Vagina (tissue), 2 donors: ENCODE results near the gene CTNNAL1. TPM values are rescaled to one million over a fixed set of nuclear protein-coding genes. Genes with fewer than 3 reads are reported as not detected.

Experiments
- DNase-seq, 2 donors: peaks; one replicate each; pipeline ENCODE4 v3.0.0-alpha.2; 2017; ENCODE audit errors: extremely low spot score in 2 of 2
- H3K27ac ChIP-seq: fragments of 200-600 bp; sonication (generic); one replicate; pipeline ENCODE4 v1.5.1; 2019
- H3K27me3 ChIP-seq: fragments of 200-600 bp; sonication (generic); one replicate; pipeline ENCODE4 v1.5.1; 2019
- H3K36me3 ChIP-seq, 2 donors: fragments of 200-600 bp; sonication (generic); one replicate each; pipeline ENCODE4 v1.5.1; 2017 to 2019
- H3K4me1 ChIP-seq: fragments of 200-600 bp; sonication (generic); one replicate; pipeline ENCODE4 v1.5.1; 2019
- H3K4me3 ChIP-seq, 2 donors: fragments of 200-600 bp; sonication (generic); 1 replicate in 1 of 2; 2 replicates in 1 of 2; pipeline ENCODE4 v1.5.1; 2016 to 2019
- H3K9me3 ChIP-seq: fragments of 200-600 bp; sonication (generic); one replicate; pipeline ENCODE4 v1.5.1; 2019
- POLR2A ChIP-seq, 2 donors: fragments of 450-650 bp; IDR thresholded peaks; one replicate each; pipeline ENCODE4 v1.6.1; 2017; ENCODE audit warnings: antibody characterized with exemption in 2 of 2, mild to moderate bottlenecking in 2 of 2, moderate library complexity in 2 of 2
- POLR2AphosphoS5 ChIP-seq, 2 donors: sonication (generic); formaldehyde crosslinking; IDR thresholded peaks; one replicate each; pipeline ENCODE4 v1.9.0; 2017; ENCODE audit warnings: antibody characterized with exemption in 2 of 2, mild to moderate bottlenecking in 2 of 2, low read depth in 1 of 2; ENCODE audit not compliant: insufficient read depth in 1 of 2
- intact Hi-C: fragments of 100-400 bp; cut with DNase I; formaldehyde crosslinking; loops from one replicate; pipeline ENCODE4 v1.15.1; 2023
- total RNA-seq: library from RNA; depleted of rRNA; stranded (reverse); fragments of >200 nt; gene quantifications from one replicate; pipeline ENCODE4 v1.2.3, GENCODE V29; 2016
- TF ChIP-seq, protein P1 (sequence below), 3 experiments: fragments of 450-650 bp in 2 of 3; fragments of 200-600 bp in 1 of 3; sonication (generic) in 1 of 3; IDR thresholded peaks; one replicate each; pipeline ENCODE4 v1.5.1; 2017 to 2019; ENCODE audit warnings: antibody characterized with exemption in 3 of 3, mild to moderate bottlenecking in 2 of 3, moderate library complexity in 2 of 3

The CTNNAL1 gene
- total RNA-seq, 1 donor from 2014 or later, result 18.2 TPM

GRCh38 chr9:109019420-109019819 is 6.1 kb upstream of the CTNNAL1 start:
- intact Hi-C loops, result no loop called here
- no peak for TF ChIP-seq POLR2AphosphoS5 (IDR thresholded peaks at IDR 0.05; ENCODE audit: insufficient read depth in 1 of 2, low read depth in 1 of 2)
- TF ChIP-seq POLR2A (IDR thresholded peaks at IDR 0.05), result no peak
- TF ChIP-seq, protein P1, sequence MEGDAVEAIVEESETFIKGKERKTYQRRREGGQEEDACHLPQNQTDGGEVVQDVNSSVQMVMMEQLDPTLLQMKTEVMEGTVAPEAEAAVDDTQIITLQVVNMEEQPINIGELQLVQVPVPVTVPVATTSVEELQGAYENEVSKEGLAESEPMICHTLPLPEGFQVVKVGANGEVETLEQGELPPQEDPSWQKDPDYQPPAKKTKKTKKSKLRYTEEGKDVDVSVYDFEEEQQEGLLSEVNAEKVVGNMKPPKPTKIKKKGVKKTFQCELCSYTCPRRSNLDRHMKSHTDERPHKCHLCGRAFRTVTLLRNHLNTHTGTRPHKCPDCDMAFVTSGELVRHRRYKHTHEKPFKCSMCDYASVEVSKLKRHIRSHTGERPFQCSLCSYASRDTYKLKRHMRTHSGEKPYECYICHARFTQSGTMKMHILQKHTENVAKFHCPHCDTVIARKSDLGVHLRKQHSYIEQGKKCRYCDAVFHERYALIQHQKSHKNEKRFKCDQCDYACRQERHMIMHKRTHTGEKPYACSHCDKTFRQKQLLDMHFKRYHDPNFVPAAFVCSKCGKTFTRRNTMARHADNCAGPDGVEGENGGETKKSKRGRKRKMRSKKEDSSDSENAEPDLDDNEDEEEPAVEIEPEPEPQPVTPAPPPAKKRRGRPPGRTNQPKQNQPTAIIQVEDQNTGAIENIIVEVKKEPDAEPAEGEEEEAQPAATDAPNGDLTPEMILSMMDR (IDR thresholded peaks at IDR 0.05), result no peak
- Histone ChIP-seq H3K4me1 (no peaks in the 10 kb centered on the region), H3K27me3 (no peaks in the 10 kb centered on the region), H3K36me3 (no peaks in the 10 kb centered on the region), H3K9me3 (no peaks in the 10 kb centered on the region), H3K4me3 (no peak overlapping the region), H3K27ac (no peak overlapping the region)
- DNase-seq, result no peak

- TF ChIP-seq POLR2AphosphoS5 (IDR thresholded peaks at IDR 0.05; ENCODE audit: insufficient read depth in 1 of 2, low read depth in 1 of 2), result no peak
- TF ChIP-seq, protein P1 (IDR thresholded peaks at IDR 0.05), result no peak
- no peak for TF ChIP-seq POLR2A (IDR thresholded peaks at IDR 0.05)
- Histone ChIP-seq H3K4me3 (no peak overlapping the region), H3K27ac (no peak overlapping the region), H3K36me3 (no peaks in the 10 kb centered on the region), H3K9me3 (no peaks in the 10 kb centered on the region), H3K4me1 (peaks cover 2% of the 10 kb centered on the region), H3K27me3 (no peaks in the 10 kb centered on the region)
- no peak for DNase-seq
- intact Hi-C loops, result no loop called here
Observed at GRCh38 chr9:109017493-109017892, 4.2 kb upstream of the CTNNAL1 start.

GRCh38 chr9:109017061-109017460 is 3.8 kb upstream of the CTNNAL1 start:
- intact Hi-C loops, result no loop called here

GRCh38 chr9:109016132-109016531 is 2.8 kb upstream of the CTNNAL1 start:
- peaks cover 15% of the 10 kb centered on the region for H3K4me1 ChIP-seq
- TF ChIP-seq, protein P1 (IDR thresholded peaks at IDR 0.05), result no peak
- TF ChIP-seq POLR2AphosphoS5 (IDR thresholded peaks at IDR 0.05; ENCODE audit: insufficient read depth in 1 of 2, low read depth in 1 of 2), result no peak
- no peak for TF ChIP-seq POLR2A (IDR thresholded peaks at IDR 0.05)
- intact Hi-C loops, result no loop called here
- no peak for DNase-seq
- H3K27ac ChIP-seq, result no peak overlapping the region
- H3K4me3 ChIP-seq, result no peak overlapping the region
- H3K36me3 ChIP-seq, result no peaks in the 10 kb centered on the region
- H3K9me3 ChIP-seq, result no peaks in the 10 kb centered on the region
- no peaks in the 10 kb centered on the region for H3K27me3 ChIP-seq

More at GRCh38 chr9:109017061-109017460, 3.8 kb upstream of the CTNNAL1 start:
- TF ChIP-seq POLR2AphosphoS5 (IDR thresholded peaks at IDR 0.05; ENCODE audit: insufficient read depth in 1 of 2, low read depth in 1 of 2) (no peak), POLR2A (IDR thresholded peaks at IDR 0.05) (no peak)
- TF ChIP-seq, protein P1 (IDR thresholded peaks at IDR 0.05), result no peak
- Histone ChIP-seq H3K4me1 (peaks cover 6% of the 10 kb centered on the region), H3K36me3 (no peaks in the 10 kb centered on the region), H3K27me3 (no peaks in the 10 kb centered on the region), H3K4me3 (no peak overlapping the region), H3K27ac (no peak overlapping the region), H3K9me3 (no peaks in the 10 kb centered on the region)
- no peak for DNase-seq

DNA sequence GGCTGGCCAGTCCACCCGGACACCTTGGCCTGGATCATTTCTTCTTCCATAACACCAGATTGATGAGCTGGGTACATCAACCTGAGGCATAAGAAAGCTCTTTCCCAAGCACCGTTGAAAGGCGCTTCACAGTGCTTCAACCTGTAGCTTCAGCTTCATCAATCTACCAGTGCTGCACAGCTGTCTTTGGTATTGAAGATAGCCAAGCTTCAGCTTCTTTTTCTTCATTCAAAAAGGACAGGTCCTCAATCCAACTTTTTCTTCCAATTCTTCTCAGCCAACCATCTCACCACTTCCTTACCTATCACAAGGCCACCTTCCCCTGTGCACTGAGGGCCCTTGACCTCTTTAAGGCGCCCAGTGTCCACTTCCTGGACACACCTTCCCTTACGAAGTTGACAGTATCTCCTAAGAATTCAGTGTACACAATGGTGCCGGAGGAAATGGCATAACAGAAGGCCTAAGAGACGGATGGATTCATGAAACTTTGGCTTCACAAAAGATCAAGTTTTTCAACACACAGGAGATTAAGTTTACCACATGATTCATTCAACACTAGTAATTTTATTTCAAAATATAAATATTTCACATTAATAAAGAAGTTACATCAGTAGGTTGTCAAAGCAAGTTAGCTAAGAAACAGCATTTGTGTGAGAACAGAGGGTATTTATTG is 1.4 kb upstream of the CTNNAL1 start:
- peaks cover 26% of the 10 kb centered on the region for H3K4me1 ChIP-seq
- H3K4me3 ChIP-seq, result no peak overlapping the region
- H3K9me3 ChIP-seq, result no peaks in the 10 kb centered on the region
- no peak for DNase-seq
- H3K27me3 ChIP-seq, result no peaks in the 10 kb centered on the region
- intact Hi-C loops, result no loop called here
- TF ChIP-seq POLR2AphosphoS5 (IDR thresholded peaks at IDR 0.05; ENCODE audit: insufficient read depth in 1 of 2, low read depth in 1 of 2) (no peak), POLR2A (IDR thresholded peaks at IDR 0.05) (no peak)
- H3K27ac ChIP-seq, result peak overlapping the region; percentile 93
- H3K36me3 ChIP-seq, result no peaks in the 10 kb centered on the region
